ENCODE results near the gene POMGNT1. TPM values are rescaled to one million over a fixed set of nuclear protein-coding genes. Genes with fewer than 3 reads are reported as not detected.
"Not testable (repeated sequence)": the region's sequence is repeated elsewhere in the genome, so short reads cannot be mapped to it uniquely, and the experiment has no call there.

Gene POMGNT1
- total RNA-seq, 2 experiments from 2014 or later, result 32.7 to 34.3 TPM

- DNase-seq (peak; percentile 41), ATAC-seq (ENCODE audit: low read depth) (peak; percentile 95)
- POLR2A ChIA-PET, result interaction anchor here (0.6 to 1.0 kb wide), 4 partner anchors 21 to 639 kb away, joined by 3 to 5 read pairs (median 3); partner anchors contain the start of gene POMGNT1
- Mint-ChIP-seq H3K36me3 (no peaks in the 10 kb centered on the region), H3K9me3 (no peaks in the 10 kb centered on the region), H3K27me3 (peaks cover 2% of the 10 kb centered on the region), H3K27ac (peak overlapping the region; percentile 18), H3K4me3 (no peak overlapping the region), H3K4me1 (peaks cover 3% of the 10 kb centered on the region)
Measured at GRCh38 chr1:46223472-46223943, 25.3 kb upstream of the POMGNT1 start.

DNA sequence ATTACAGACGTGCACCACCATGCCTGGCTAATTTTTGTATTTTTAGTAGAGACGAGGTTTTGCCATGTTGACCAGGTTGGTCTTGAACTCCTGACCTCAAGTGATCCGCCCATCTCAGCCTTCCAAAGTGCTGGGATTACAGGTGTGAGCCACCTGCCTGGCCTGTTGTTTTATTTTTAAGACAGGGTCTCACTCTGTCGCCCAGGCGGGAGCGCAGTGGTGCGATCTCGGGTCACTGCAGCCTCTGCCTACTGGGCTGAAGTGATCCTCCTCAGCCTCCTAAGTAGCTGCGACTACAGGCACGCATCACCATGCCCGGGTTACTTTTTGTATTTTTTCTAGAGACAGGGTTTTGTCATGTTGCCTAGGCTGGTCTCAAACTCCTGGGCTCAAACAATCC, 24.8 kb upstream of the POMGNT1 start:
- H3K4me3 Mint-ChIP-seq, result not testable (repeated sequence)

GRCh38 chr1:46221749-46222148, 23.5 kb upstream of the POMGNT1 start:
- ATAC-seq (ENCODE audit: low read depth) (no peak), DNase-seq (no peak)
- H3K36me3 Mint-ChIP-seq, result no peaks in the 10 kb centered on the region
- no peak overlapping the region for H3K27ac Mint-ChIP-seq
- peaks cover 2% of the 10 kb centered on the region for H3K4me1 Mint-ChIP-seq
- POLR2A ChIA-PET, result no interaction called here
- H3K9me3 Mint-ChIP-seq, result no peaks in the 10 kb centered on the region
- H3K4me3 Mint-ChIP-seq, result no peak overlapping the region
- H3K27me3 Mint-ChIP-seq, result peaks cover 2% of the 10 kb centered on the region

More for the DNA sequence above, 24.8 kb upstream of the POMGNT1 start:
- not testable (repeated sequence) for DNase-seq; H3K36me3 Mint-ChIP-seq; H3K4me1 Mint-ChIP-seq; H3K9me3 Mint-ChIP-seq; ATAC-seq (ENCODE audit: low read depth); H3K27ac Mint-ChIP-seq; H3K27me3 Mint-ChIP-seq
- POLR2A ChIA-PET, result interaction anchor here (0.6 to 1.0 kb wide), 3 partner anchors 21 to 24 kb away, joined by 3 to 5 read pairs (median 3); partner anchors contain the start of gene POMGNT1

- POLR2A ChIA-PET, result no interaction called here
- Mint-ChIP-seq H3K9me3 (no peaks in the 10 kb centered on the region), H3K27me3 (peaks cover 2% of the 10 kb centered on the region), H3K4me3 (no peak overlapping the region), H3K36me3 (no peaks in the 10 kb centered on the region), H3K27ac (no peak overlapping the region), H3K4me1 (peaks cover 2% of the 10 kb centered on the region)
- DNase-seq, result no peak
- no peak for ATAC-seq (ENCODE audit: low read depth)
Measured at GRCh38 chr1:46220808-46221207, 22.6 kb upstream of the POMGNT1 start.

DNA sequence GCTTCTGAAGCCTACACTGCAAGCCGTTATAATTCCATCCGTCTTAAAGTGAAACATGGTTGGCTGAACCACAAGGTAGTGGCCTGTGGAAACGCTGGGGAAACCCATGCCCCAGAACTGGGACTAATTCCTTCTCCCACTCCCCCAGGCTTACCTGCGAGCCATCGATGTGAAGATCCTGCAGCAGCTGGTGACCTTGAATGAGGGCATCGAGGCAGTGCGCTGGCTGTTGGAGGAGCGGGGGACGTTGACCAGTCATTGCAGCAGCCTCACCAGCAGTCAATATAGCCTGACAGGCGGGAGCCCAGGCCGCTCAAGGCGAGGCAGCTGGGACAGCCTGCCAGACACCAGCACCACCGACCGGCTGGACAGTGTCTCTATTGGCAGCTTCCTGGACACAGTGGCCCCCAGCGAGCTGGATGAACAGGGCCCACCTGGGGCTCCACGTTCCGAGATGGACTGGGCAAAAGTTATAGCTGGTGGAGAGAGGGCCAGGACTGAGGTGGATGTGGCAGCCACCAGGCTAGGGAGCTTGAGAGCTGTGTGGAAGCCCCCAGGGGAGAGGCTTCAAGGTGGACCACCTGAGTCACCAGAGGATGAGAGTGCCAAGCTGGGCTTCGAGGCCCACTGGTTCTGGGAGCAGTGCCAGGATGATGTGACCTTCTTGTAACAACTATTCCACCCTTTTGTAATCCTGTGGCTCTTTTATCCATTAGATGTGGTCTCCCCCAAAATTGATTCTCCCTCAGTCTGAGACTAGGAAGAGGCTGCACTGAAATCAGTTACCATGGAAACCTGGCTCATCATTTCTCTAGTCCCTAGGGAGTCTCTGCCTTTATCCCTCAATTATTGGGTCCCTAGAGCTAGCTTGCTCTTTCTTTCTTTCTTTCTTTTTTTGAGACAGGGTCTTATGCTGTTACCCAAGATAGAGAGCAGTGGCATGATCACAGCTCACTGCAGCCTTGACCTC, 21.6 kb upstream of the POMGNT1 start:
- no peak for ATAC-seq (ENCODE audit: low read depth)
- Mint-ChIP-seq H3K27ac (no peak overlapping the region), H3K4me1 (peaks cover 2% of the 10 kb centered on the region), H3K36me3 (no peaks in the 10 kb centered on the region), H3K9me3 (no peaks in the 10 kb centered on the region), H3K4me3 (no peak overlapping the region), H3K27me3 (peaks cover 2% of the 10 kb centered on the region)
- no peak for DNase-seq
- POLR2A ChIA-PET, result interaction anchor here (0.5 kb wide), 1 partner anchor 92 kb away, joined by 5 read pairs; no protein-coding TSS in a partner anchor

- Mint-ChIP-seq H3K4me1 (no peaks in the 10 kb centered on the region), H3K27ac (no peak overlapping the region), H3K27me3 (peaks cover 2% of the 10 kb centered on the region), H3K4me3 (no peak overlapping the region), H3K9me3 (no peaks in the 10 kb centered on the region), H3K36me3 (no peaks in the 10 kb centered on the region)
- POLR2A ChIA-PET, result no interaction called here
- no peak for ATAC-seq (ENCODE audit: low read depth)
- no peak for DNase-seq
Measured at GRCh38 chr1:46218443-46218842, 20.2 kb upstream of the POMGNT1 start.

GRCh38 chr1:46215504-46215903, 17.3 kb upstream of the POMGNT1 start:
- no peaks in the 10 kb centered on the region for H3K9me3 Mint-ChIP-seq

DNA sequence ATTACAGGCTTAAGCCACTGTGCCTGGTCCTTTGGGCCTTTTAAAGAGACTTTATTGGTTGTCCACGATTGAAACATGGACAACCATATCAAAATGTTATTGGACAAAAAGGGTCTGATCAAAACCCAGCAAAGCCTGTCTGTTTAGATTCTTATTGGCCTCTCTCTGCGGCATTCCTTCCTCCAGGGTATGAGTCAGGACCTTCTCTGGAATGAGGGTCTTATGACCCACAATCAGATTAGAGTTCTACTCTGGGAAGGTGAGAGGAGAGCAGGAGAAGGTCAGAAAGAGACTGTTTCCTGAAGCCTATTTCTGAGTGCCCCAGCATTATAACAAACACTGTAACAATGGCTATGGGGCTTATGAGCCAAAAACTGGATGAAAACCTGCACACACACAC, 12.8 kb upstream of the POMGNT1 start:
- H3K27ac Mint-ChIP-seq, result no peak overlapping the region
- no peaks in the 10 kb centered on the region for H3K9me3 Mint-ChIP-seq
- H3K36me3 Mint-ChIP-seq, result no peaks in the 10 kb centered on the region
- H3K4me1 Mint-ChIP-seq, result peaks cover 6% of the 10 kb centered on the region
- DNase-seq, result no peak
- ATAC-seq (ENCODE audit: low read depth), result no peak
- H3K4me3 Mint-ChIP-seq, result no peak overlapping the region
- no peaks in the 10 kb centered on the region for H3K27me3 Mint-ChIP-seq
- POLR2A ChIA-PET, result no interaction called here

More at GRCh38 chr1:46215504-46215903, 17.3 kb upstream of the POMGNT1 start:
- Mint-ChIP-seq H3K36me3 (no peaks in the 10 kb centered on the region), H3K27me3 (no peaks in the 10 kb centered on the region), H3K4me1 (no peaks in the 10 kb centered on the region), H3K4me3 (no peak overlapping the region), H3K27ac (no peak overlapping the region)
- DNase-seq, result no peak
- ATAC-seq (ENCODE audit: low read depth), result no peak
- POLR2A ChIA-PET, result no interaction called here

- ATAC-seq (ENCODE audit: low read depth) (no peak), DNase-seq (no peak)
- H3K4me1 Mint-ChIP-seq, result peaks cover 6% of the 10 kb centered on the region
- no peaks in the 10 kb centered on the region for H3K9me3 Mint-ChIP-seq
- H3K4me3 Mint-ChIP-seq, result no peak overlapping the region
- no peak overlapping the region for H3K27ac Mint-ChIP-seq
- no peaks in the 10 kb centered on the region for H3K36me3 Mint-ChIP-seq
- H3K27me3 Mint-ChIP-seq, result no peaks in the 10 kb centered on the region
- POLR2A ChIA-PET, result no interaction called here
Measured at GRCh38 chr1:46210561-46210960, 12.3 kb upstream of the POMGNT1 start.

- no peak for ATAC-seq (ENCODE audit: low read depth)
- Mint-ChIP-seq H3K27ac (no peak overlapping the region), H3K4me1 (peaks cover 11% of the 10 kb centered on the region), H3K36me3 (no peaks in the 10 kb centered on the region), H3K4me3 (no peak overlapping the region), H3K27me3 (no peaks in the 10 kb centered on the region), H3K9me3 (no peaks in the 10 kb centered on the region)
- POLR2A ChIA-PET, result no interaction called here
- DNase-seq, result no peak
Measured at GRCh38 chr1:46206399-46206798, 8.2 kb upstream of the POMGNT1 start.

DNA sequence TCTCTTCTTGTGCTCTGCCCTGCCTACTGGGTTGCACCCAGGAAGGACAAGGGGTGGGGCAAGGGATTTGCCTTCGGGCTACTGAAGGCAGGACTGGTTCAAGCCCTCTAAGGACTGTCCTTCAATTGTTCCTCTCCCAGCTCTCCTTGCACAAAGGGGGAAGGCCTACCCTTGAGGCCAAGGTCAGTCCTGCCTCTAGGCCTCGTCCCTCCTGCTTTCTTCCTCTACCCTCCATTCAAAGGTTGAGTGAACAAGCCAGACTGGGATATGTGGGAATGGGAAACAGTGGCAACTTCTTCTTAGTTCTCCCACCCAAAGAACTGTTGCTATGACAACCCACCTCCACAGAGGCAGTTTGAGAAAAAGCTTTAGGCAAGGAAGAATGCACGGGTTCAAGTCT, 7.6 kb upstream of the POMGNT1 start:
- Mint-ChIP-seq H3K27ac (no peak overlapping the region), H3K4me3 (no peak overlapping the region), H3K4me1 (peaks cover 11% of the 10 kb centered on the region), H3K36me3 (no peaks in the 10 kb centered on the region), H3K27me3 (no peaks in the 10 kb centered on the region), H3K9me3 (no peaks in the 10 kb centered on the region)
- no peak for ATAC-seq (ENCODE audit: low read depth)
- DNase-seq, result no peak
- POLR2A ChIA-PET, result no interaction called here

DNA sequence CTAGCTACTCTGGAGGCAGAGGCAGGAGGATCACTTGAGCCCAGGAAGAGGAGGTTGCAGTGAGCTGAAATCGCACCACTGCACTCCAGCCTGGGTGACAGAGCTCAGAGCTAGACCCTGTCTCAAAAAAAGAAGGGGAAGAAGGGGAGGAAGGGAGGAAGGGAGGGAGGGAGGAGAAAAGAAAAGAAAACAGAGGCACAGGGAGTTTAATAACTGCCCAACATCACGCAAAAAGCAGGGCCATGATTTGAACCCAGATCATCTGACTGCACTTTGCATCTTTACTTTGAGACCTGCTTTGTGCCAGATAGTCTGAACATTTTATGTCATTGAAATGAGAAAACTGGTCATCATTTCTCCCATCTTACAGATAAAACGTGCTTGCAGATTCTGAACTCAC, 6.9 kb upstream of the POMGNT1 start:
- no peak overlapping the region for H3K4me3 Mint-ChIP-seq
- no peaks in the 10 kb centered on the region for H3K9me3 Mint-ChIP-seq
- H3K27me3 Mint-ChIP-seq, result no peaks in the 10 kb centered on the region
- DNase-seq, result no peak
- no peak overlapping the region for H3K27ac Mint-ChIP-seq
- H3K4me1 Mint-ChIP-seq, result peaks cover 11% of the 10 kb centered on the region
- no peaks in the 10 kb centered on the region for H3K36me3 Mint-ChIP-seq
- no peak for ATAC-seq (ENCODE audit: low read depth)
- POLR2A ChIA-PET, result no interaction called here

GRCh38 chr1:46204406-46204742, 6.1 kb upstream of the POMGNT1 start:
- POLR2A ChIA-PET, result no interaction called here
- Mint-ChIP-seq H3K4me1 (peaks cover 11% of the 10 kb centered on the region), H3K36me3 (no peaks in the 10 kb centered on the region), H3K4me3 (no peak overlapping the region), H3K27ac (no peak overlapping the region), H3K9me3 (no peaks in the 10 kb centered on the region), H3K27me3 (no peaks in the 10 kb centered on the region)
- ATAC-seq (ENCODE audit: low read depth) (no peak), DNase-seq (no peak)

All from activated naive CD8-positive, alpha-beta T cell treated with anti-CD3 and anti-CD28 coated beads, Interleukin-2, amount 10 ng/mL, durations not matched to agents 7 days and 5 days (primary cell).